ENCODE measurements around the gene RPL37. TPM values are rescaled to one million over a fixed set of nuclear protein-coding genes. Genes with fewer than 3 reads are reported as not detected.

Gene RPL37
- total and polyA plus RNA-seq, 2 donors from 2014 or later = 919 to 2,564 TPM

DNA sequence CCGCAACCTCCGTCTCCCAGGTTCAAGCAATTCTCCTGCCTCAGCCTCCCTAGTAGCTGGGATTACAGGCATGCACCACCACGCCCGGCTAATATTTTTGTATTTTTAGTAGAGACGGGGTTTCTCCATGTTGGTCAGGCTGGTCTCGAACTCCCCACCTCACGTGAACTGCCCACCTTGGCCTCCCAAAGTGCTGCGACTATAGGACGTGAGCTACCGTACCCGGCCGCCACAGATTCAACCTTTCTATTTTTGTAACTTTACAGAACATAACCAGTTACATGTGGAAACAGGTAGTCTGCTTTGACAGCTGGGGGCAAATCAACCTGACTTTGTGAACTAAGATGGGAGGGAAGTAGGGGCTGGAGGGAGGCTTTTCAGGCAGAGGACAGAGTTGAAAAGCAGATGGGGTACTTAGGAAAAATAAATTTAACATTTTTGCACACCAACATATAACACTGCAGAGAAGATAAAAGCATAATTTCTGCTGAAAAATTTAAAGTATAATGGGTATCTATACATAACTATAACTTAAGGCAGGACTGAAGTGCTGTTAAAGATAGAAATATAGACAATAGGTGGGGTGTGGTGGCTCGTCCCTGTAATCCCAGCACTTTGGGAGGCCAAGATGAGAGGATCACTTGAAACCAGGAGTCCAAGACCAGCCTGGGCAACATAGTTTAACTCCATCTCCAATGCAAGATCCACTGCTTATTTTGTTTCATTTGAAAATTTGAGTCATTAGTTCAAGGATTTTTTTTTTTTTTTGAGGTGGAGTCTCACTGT is 5.1 kb downstream of the RPL37 start:
- DNase-seq (no peak), FAIRE-seq (no peak)
- Histone ChIP-seq H3K27me3 (ENCODE audit: control insufficient read depth, insufficient read depth, low read length) (no peaks in the 10 kb centered on the region), H3K4me3 (ENCODE audit: low read length in 3 of 3) (no peak overlapping the region), H3K36me3 (ENCODE audit: control insufficient read depth in 2 of 3, insufficient read depth in 3 of 3, low read length in 3 of 3) (peaks cover 31 to 62% (median 41%) of the 10 kb centered on the region in 3 donors), H3K27ac (ENCODE audit: low read depth in 2 of 2, low read length in 2 of 2) (no peak overlapping the region), H3K9ac (ENCODE audit: low read length in 3 of 3) (no peak overlapping the region), H3K4me1 (ENCODE audit: control insufficient read depth in 2 of 3, insufficient read depth in 2 of 3, low read depth in 1 of 3, low read length in 3 of 3) (peaks cover 3 to 10% (median 5%) of the 10 kb centered on the region in 3 donors), H3K9me3 (ENCODE audit: control insufficient read depth in 2 of 3, insufficient read depth in 1 of 3, low read length in 3 of 3) (no peaks in the 10 kb centered on the region)
- TF ChIP-seq, protein P1, sequence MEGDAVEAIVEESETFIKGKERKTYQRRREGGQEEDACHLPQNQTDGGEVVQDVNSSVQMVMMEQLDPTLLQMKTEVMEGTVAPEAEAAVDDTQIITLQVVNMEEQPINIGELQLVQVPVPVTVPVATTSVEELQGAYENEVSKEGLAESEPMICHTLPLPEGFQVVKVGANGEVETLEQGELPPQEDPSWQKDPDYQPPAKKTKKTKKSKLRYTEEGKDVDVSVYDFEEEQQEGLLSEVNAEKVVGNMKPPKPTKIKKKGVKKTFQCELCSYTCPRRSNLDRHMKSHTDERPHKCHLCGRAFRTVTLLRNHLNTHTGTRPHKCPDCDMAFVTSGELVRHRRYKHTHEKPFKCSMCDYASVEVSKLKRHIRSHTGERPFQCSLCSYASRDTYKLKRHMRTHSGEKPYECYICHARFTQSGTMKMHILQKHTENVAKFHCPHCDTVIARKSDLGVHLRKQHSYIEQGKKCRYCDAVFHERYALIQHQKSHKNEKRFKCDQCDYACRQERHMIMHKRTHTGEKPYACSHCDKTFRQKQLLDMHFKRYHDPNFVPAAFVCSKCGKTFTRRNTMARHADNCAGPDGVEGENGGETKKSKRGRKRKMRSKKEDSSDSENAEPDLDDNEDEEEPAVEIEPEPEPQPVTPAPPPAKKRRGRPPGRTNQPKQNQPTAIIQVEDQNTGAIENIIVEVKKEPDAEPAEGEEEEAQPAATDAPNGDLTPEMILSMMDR (IDR thresholded peaks at IDR 0.05; ENCODE audit: borderline replicate concordance, extremely low read depth, insufficient read depth) = no peak
- intact Hi-C loops (cut with DNase I) = no loop called here

DNA sequence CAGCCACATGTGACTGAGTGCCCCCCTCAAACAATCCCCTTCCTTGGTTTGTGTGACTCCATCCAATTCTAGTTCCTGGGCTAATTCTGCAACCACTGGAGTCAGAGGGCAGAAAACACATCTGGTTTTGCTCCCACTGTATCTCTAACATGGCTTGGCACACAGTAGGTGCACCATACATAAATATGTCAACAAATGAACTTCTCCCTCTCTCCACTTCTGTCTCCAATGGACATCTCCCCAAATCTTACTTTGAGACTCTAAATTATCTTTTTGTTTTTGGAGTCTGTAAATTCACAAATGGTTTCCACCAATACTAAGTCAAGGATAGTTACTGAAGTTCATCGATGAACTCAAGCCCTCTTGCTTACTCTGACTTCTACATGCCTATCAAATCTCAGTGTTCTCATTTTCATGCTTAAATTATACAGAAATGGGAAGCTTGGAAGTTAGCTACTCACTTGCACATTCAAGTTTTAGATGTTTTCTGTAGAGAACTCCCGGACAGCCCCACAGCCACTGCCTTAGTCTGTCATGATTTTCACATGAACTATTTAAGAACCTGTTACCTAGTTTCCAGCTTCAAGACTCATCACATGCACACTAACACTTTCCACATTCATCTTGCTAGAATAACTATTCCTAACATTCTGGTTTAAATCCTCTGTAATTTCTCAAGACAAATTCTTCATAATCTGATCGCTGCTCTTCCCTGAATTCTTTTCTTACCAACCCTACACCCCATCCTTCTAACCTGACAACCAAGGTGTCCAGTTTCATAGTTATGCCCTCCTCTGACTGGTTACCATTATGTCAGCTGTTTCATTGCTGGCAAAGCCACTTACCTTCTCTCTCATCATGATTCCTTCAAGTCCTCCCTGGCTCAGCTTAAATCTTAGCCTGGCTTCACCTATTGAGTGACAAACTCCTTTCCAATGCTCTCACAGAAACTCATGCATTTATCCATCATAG is 6.0 kb downstream of the RPL37 start:
- no peak overlapping the region for H3K4me3 ChIP-seq (ENCODE audit: low read length in 3 of 3)
- no peaks in the 10 kb centered on the region for H3K9me3 ChIP-seq (ENCODE audit: control insufficient read depth in 2 of 3, insufficient read depth in 1 of 3, low read length in 3 of 3)
- H3K27me3 ChIP-seq (ENCODE audit: control insufficient read depth, insufficient read depth, low read length) = no peaks in the 10 kb centered on the region
- peaks cover 31 to 61% (median 41%) of the 10 kb centered on the region in 3 donors for H3K36me3 ChIP-seq (ENCODE audit: control insufficient read depth in 2 of 3, insufficient read depth in 3 of 3, low read length in 3 of 3)
- intact Hi-C loops (cut with DNase I) = no loop called here
- TF ChIP-seq, protein P1 (IDR thresholded peaks at IDR 0.05; ENCODE audit: borderline replicate concordance, extremely low read depth, insufficient read depth) = no peak
- H3K27ac ChIP-seq (ENCODE audit: low read depth in 2 of 2, low read length in 2 of 2) = no peak overlapping the region
- DNase-seq (no peak), FAIRE-seq (no peak)
- peaks cover 3 to 7% (median 5%) of the 10 kb centered on the region in 3 donors for H3K4me1 ChIP-seq (ENCODE audit: control insufficient read depth in 2 of 3, insufficient read depth in 2 of 3, low read depth in 1 of 3, low read length in 3 of 3)
- H3K9ac ChIP-seq (ENCODE audit: low read length in 3 of 3) = no peak overlapping the region

DNA sequence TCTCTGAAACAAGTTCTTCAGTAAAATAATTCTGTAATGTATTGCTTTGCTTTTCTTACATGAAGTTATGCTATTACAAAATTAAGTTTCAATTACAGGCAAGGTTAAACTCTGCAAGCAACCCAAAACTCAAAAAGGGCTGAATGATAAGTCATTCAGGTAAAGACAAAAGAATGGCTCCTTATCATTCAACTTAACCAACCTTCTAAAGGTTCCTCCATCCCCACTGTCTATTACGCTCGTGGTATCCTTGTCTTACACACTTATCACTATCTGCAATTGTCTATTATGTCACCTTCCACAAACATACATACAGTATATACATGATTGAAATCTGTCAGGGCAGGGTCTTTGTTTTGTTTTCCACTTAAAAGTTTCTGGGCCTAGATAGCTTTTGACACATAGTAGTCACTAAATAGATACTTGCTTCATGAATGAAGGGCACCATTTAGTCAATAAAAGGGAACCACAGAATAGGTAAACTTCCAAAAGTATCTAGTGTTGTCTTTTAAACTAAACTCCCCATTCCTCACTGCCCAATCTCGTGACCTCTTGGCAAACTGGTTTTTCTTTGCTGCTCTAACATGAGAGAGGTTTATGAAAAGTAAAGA is 6.9 kb downstream of the RPL37 start:
- intact Hi-C loops (cut with DNase I) = no loop called here
- Histone ChIP-seq H3K4me1 (ENCODE audit: control insufficient read depth in 2 of 3, insufficient read depth in 2 of 3, low read depth in 1 of 3, low read length in 3 of 3) (peaks cover under 1 to 2% (median under 1%) of the 10 kb centered on the region in 3 donors), H3K36me3 (ENCODE audit: control insufficient read depth in 2 of 3, insufficient read depth in 3 of 3, low read length in 3 of 3) (peaks cover 28 to 55% (median 37%) of the 10 kb centered on the region in 3 donors), H3K27ac (ENCODE audit: low read depth in 2 of 2, low read length in 2 of 2) (no peak overlapping the region), H3K9ac (ENCODE audit: low read length in 3 of 3) (no peak overlapping the region), H3K27me3 (ENCODE audit: control insufficient read depth, insufficient read depth, low read length) (no peaks in the 10 kb centered on the region), H3K9me3 (ENCODE audit: control insufficient read depth in 2 of 3, insufficient read depth in 1 of 3, low read length in 3 of 3) (no peaks in the 10 kb centered on the region), H3K4me3 (ENCODE audit: low read length in 3 of 3) (no peak overlapping the region)
- TF ChIP-seq, protein P1 (IDR thresholded peaks at IDR 0.05; ENCODE audit: borderline replicate concordance, extremely low read depth, insufficient read depth) = no peak
- FAIRE-seq (no peak), DNase-seq (no peak)

All from kidney (tissue), 14 donors.